ENCODE data around the gene GMDS. TPM values are rescaled to one million over a fixed set of nuclear protein-coding genes. Genes with fewer than 3 reads are reported as not detected.

GMDS gene
- total and polyA plus RNA-seq, 2 of the 8 experiments (the other 6 are each of a cell fraction or from before 2014, with no cell fraction given), result 16.8 to 50.0 TPM

- H3K4me3 ChIP-seq (ENCODE audit: extremely low read depth in 1 of 4, insufficient read depth in 2 of 4, low read depth in 3 of 4, low read length in 4 of 4), result no peak overlapping the region
- no peaks in the 10 kb centered on the region for H3K4me1 ChIP-seq (replicated peaks in 1 of 4; ENCODE audit: control insufficient read depth in 3 of 4, insufficient read depth in 4 of 4, low read length in 3 of 4)
- no peak overlapping the region for H3K9ac ChIP-seq (replicated peaks in 1 of 4; ENCODE audit: extremely low read depth in 1 of 4, low read depth in 3 of 4, low read length in 3 of 4)
- no peak overlapping the region for H3K14ac ChIP-seq (ENCODE audit: insufficient read length)
- no peak overlapping the region for H3K56ac ChIP-seq (replicated peaks; ENCODE audit: insufficient read length, low read depth, low read length)
- H3K36me3 ChIP-seq (ENCODE audit: control insufficient read depth in 2 of 4, insufficient read depth in 4 of 4, low read length in 3 of 4), result no peaks in the 10 kb centered on the region
- H2BK120ac ChIP-seq (replicated peaks; ENCODE audit: low read depth, low read length), result no peak overlapping the region
- no peak overlapping the region for H3K18ac ChIP-seq (ENCODE audit: extremely low read depth, low read length)
- no peak for DNase-seq (ENCODE audit: low read depth in 1 of 2, low spot score in 2 of 2)
- no peak overlapping the region for H2BK12ac ChIP-seq (ENCODE audit: low read depth, low read length)
- no peak overlapping the region for H2BK20ac ChIP-seq (ENCODE audit: low read length)
- H3K4ac ChIP-seq (replicated peaks; ENCODE audit: insufficient read length, low read depth, low read length), result no peak overlapping the region
- no peak overlapping the region for H4K91ac ChIP-seq (replicated peaks; ENCODE audit: insufficient read length, low read length)
- no peaks in the 10 kb centered on the region for H3K79me2 ChIP-seq (ENCODE audit: control insufficient read depth in 1 of 2, insufficient read depth in 2 of 2, low read length in 2 of 2)
- H3K23ac ChIP-seq (ENCODE audit: insufficient read length), result no peak overlapping the region
- 88% methylated on average over 6 of the region's 6 CpGs; no CpG with 5 or more reads in 1 of the 2 experiments for WGBS, 2 experiments (ENCODE audit: extremely low coverage in 1 of 2, insufficient coverage in 1 of 2, insufficient read length in 1 of 2, insufficient replicate concordance in 2 of 2, low coverage in 1 of 2, low lambda C conversion rate in 2 of 2, missing lambda C conversion rate in 1 of 2)
- no peaks in the 10 kb centered on the region for H3K27me3 ChIP-seq (replicated peaks in 1 of 4; ENCODE audit: control insufficient read depth in 3 of 4, extremely low read depth in 1 of 4, insufficient read depth in 3 of 4, low read length in 3 of 4)
- CTCF ChIA-PET (ENCODE audit: partially characterized antibody), result interaction anchor here (1.0 kb wide), 1 partner anchor 22 kb away, joined by 3 read pairs; no protein-coding TSS in a partner anchor
- TF ChIP-seq RAD21 (IDR thresholded peaks at IDR 0.05 in 1 of 2, conservative IDR thresholded peaks at IDR 0.05 in 1 of 2; ENCODE audit: low read depth in 2 of 2, low read length in 2 of 2) (no peak), TEAD4 (IDR thresholded peaks at IDR 0.05; ENCODE audit: low read depth, low read length) (peak; percentile 32; the same call in 1 of the 2 replicates)
- H2BK5ac ChIP-seq (ENCODE audit: low read depth, low read length), result no peak overlapping the region
- peaks cover 3% of the 10 kb centered on the region; the same call in 1 of the 2 replicates for H3K79me1 ChIP-seq (ENCODE audit: low read depth, low read length)
- H4K20me1 ChIP-seq (replicated peaks in 1 of 2; ENCODE audit: control insufficient read depth in 1 of 2, insufficient read depth in 2 of 2, low read length in 2 of 2), result peaks cover 0 to 8% of the 10 kb centered on the region in 2 experiments
- peaks cover 9% of the 10 kb centered on the region; the same call in 1 of the 2 replicates for H3K23me2 ChIP-seq (ENCODE audit: low read depth, low read length)
- no peak overlapping the region for H2BK15ac ChIP-seq (ENCODE audit: low read length)
- POLR2A ChIA-PET (ENCODE audit: partially characterized antibody), result no interaction called here
- H2AK5ac ChIP-seq (ENCODE audit: low read depth, low read length), result no peak overlapping the region
- no peak for FAIRE-seq
- H4K8ac ChIP-seq (ENCODE audit: extremely low read depth, insufficient read depth, low read length), result no peak overlapping the region
- H3K27ac ChIP-seq (ENCODE audit: low read depth, low read length), result no peak overlapping the region
- H3K9me3 ChIP-seq (ENCODE audit: insufficient read depth in 2 of 2, low read depth in 1 of 2, low read length in 1 of 2), result no peaks in the 10 kb centered on the region
- no peak overlapping the region for H3K4me2 ChIP-seq (ENCODE audit: insufficient read depth in 1 of 2, low read depth in 2 of 2, low read length in 2 of 2)
- H4K5ac ChIP-seq (ENCODE audit: insufficient read length, low read depth, low read length), result no peak overlapping the region
- H2AFZ ChIP-seq (ENCODE audit: low read length), result no peak overlapping the region
These were observed 508.9 kb downstream of the GMDS start for GRCh38 chr6:1736346-1737105.
